Osteoblast (primary cell): ENCODE results near the gene PTPRR. TPM values are rescaled to one million over a fixed set of nuclear protein-coding genes. Genes with fewer than 3 reads are reported as not detected.

Experiments
- DNase-seq: peaks from one replicate; pipeline ENCODE4 v3.0.0; 2011; ENCODE audit warnings: low spot score, mixed read lengths; ENCODE audit not compliant: insufficient read length; ENCODE audit errors: missing footprints
- H2AFZ ChIP-seq: 2 replicates; pipeline ENCODE4 v1.6.0; 2011; ENCODE audit warnings: mild to moderate bottlenecking, low read length
- H3K27ac ChIP-seq: 2 replicates; pipeline ENCODE4 v1.5.1; 2011; ENCODE audit warnings: mild to moderate bottlenecking, low read depth, low read length, moderate library complexity
- H3K27me3 ChIP-seq: 2 replicates; pipeline ENCODE4 v1.6.0; 2012; ENCODE audit warnings: mild to moderate bottlenecking, control low read depth, inconsistent platforms, low read length, moderate library complexity; ENCODE audit not compliant: insufficient read depth
- H3K36me3 ChIP-seq: 2 replicates; pipeline ENCODE4 v1.5.1; 2011; ENCODE audit warnings: mild to moderate bottlenecking, low read length, control low read depth, moderate library complexity; ENCODE audit not compliant: insufficient read depth
- H3K4me1 ChIP-seq: 2 replicates; pipeline ENCODE4 v1.5.1; 2011; ENCODE audit warnings: mild to moderate bottlenecking, low read length, control low read depth, moderate library complexity; ENCODE audit not compliant: insufficient read depth
- H3K4me2 ChIP-seq: 2 replicates; pipeline ENCODE4 v1.6.0; 2011; ENCODE audit warnings: mild to moderate bottlenecking, low read length; ENCODE audit not compliant: insufficient read depth
- H3K4me3 ChIP-seq: fragments of 200-600 bp; sonication (generic); 3 replicates; pipeline ENCODE4 v1.5.1; 2012; ENCODE audit warnings: mild to moderate bottlenecking, low read length, inconsistent platforms; ENCODE audit not compliant: insufficient read depth
- H3K79me2 ChIP-seq: 2 replicates; pipeline ENCODE4 v1.6.0; 2012; ENCODE audit warnings: mild to moderate bottlenecking, low read length, control low read depth, inconsistent platforms; ENCODE audit not compliant: insufficient read depth
- H3K9me3 ChIP-seq: 2 replicates; pipeline ENCODE4 v1.5.1; 2011; ENCODE audit warnings: low read depth, low read length, control low read depth
- H4K20me1 ChIP-seq: 2 replicates; pipeline ENCODE4 v1.6.0; 2012; ENCODE audit warnings: mild to moderate bottlenecking, low read length, control low read depth; ENCODE audit not compliant: insufficient read depth
- total RNA-seq: library from RNA; depleted of rRNA; stranded (reverse); fragments of >200 nt; gene quantifications from 2 replicates; pipeline ENCODE4 v1.2.3, GENCODE V29; 2012
- TF ChIP-seq, protein P1 (sequence below): IDR thresholded peaks from 2 replicates; pipeline ENCODE4 v1.5.1; 2011; ENCODE audit warnings: mild to moderate bottlenecking, low read depth, low read length, moderate library complexity; ENCODE audit errors: extremely low read depth

Gene PTPRR
- total RNA-seq, 1 donor: not detected

GRCh38 chr12:70686299-70686698, 234.2 kb downstream of the PTPRR start:
- TF ChIP-seq, protein P1, sequence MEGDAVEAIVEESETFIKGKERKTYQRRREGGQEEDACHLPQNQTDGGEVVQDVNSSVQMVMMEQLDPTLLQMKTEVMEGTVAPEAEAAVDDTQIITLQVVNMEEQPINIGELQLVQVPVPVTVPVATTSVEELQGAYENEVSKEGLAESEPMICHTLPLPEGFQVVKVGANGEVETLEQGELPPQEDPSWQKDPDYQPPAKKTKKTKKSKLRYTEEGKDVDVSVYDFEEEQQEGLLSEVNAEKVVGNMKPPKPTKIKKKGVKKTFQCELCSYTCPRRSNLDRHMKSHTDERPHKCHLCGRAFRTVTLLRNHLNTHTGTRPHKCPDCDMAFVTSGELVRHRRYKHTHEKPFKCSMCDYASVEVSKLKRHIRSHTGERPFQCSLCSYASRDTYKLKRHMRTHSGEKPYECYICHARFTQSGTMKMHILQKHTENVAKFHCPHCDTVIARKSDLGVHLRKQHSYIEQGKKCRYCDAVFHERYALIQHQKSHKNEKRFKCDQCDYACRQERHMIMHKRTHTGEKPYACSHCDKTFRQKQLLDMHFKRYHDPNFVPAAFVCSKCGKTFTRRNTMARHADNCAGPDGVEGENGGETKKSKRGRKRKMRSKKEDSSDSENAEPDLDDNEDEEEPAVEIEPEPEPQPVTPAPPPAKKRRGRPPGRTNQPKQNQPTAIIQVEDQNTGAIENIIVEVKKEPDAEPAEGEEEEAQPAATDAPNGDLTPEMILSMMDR: no peak
- H3K79me2 ChIP-seq: no peaks in the 10 kb centered on the region
- no peak overlapping the region for H3K4me3 ChIP-seq
- H3K4me2 ChIP-seq: no peak overlapping the region
- H3K4me1 ChIP-seq: no peaks in the 10 kb centered on the region
- H3K36me3 ChIP-seq: no peaks in the 10 kb centered on the region
- no peak for DNase-seq
- H2AFZ ChIP-seq: no peak overlapping the region
- H3K27me3 ChIP-seq: no peaks in the 10 kb centered on the region
- H3K9me3 ChIP-seq: no peaks in the 10 kb centered on the region
- no peak overlapping the region for H3K27ac ChIP-seq
- no peaks in the 10 kb centered on the region for H4K20me1 ChIP-seq

- Histone ChIP-seq H3K9me3 (no peaks in the 10 kb centered on the region), H3K4me2 (no peak overlapping the region), H4K20me1 (no peaks in the 10 kb centered on the region), H3K27ac (no peak overlapping the region), H2AFZ (peak overlapping the region; percentile 49), H3K4me1 (no peaks in the 10 kb centered on the region), H3K4me3 (no peak overlapping the region), H3K27me3 (no peaks in the 10 kb centered on the region), H3K36me3 (no peaks in the 10 kb centered on the region), H3K79me2 (no peaks in the 10 kb centered on the region)
- DNase-seq: no peak
- TF ChIP-seq, protein P1: no peak
These were observed 236.6 kb downstream of the PTPRR start for GRCh38 chr12:70683976-70684375.

DNA sequence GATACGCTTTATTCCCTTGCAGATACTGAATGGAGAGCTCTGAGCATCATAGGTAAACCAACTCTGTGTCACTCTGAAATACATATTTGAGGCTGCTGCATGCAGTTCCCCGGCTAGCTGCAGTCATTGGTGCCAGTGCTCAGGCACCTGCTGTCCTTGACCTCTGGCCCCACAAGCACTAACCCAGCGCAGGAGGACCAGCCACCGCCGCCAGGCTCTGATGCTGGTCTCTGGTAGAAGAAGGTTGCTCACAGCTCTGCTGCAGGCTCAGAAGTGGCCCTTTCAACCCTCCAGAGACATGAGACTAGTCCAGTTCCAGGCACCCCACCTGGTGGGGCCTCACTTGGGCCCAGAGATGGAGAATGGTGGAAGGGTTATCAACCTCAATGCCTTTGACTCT, 248.8 kb downstream of the PTPRR start:
- H3K4me2 ChIP-seq: no peak overlapping the region
- no peaks in the 10 kb centered on the region for H4K20me1 ChIP-seq
- H2AFZ ChIP-seq: no peak overlapping the region
- no peaks in the 10 kb centered on the region for H3K36me3 ChIP-seq
- H3K27ac ChIP-seq: no peak overlapping the region
- no peaks in the 10 kb centered on the region for H3K9me3 ChIP-seq
- no peaks in the 10 kb centered on the region for H3K79me2 ChIP-seq
- no peak for DNase-seq
- TF ChIP-seq, protein P1: no peak
- H3K27me3 ChIP-seq: no peaks in the 10 kb centered on the region
- no peak overlapping the region for H3K4me3 ChIP-seq
- no peaks in the 10 kb centered on the region for H3K4me1 ChIP-seq

- Histone ChIP-seq H4K20me1 (no peaks in the 10 kb centered on the region), H3K27me3 (no peaks in the 10 kb centered on the region), H3K79me2 (no peaks in the 10 kb centered on the region), H3K27ac (no peak overlapping the region), H3K4me1 (no peaks in the 10 kb centered on the region), H2AFZ (no peak overlapping the region), H3K4me2 (no peak overlapping the region), H3K4me3 (no peak overlapping the region), H3K36me3 (no peaks in the 10 kb centered on the region), H3K9me3 (no peaks in the 10 kb centered on the region)
- DNase-seq: no peak
- TF ChIP-seq, protein P1: no peak
These were observed 249.6 kb downstream of the PTPRR start for GRCh38 chr12:70670948-70671347.
